HG03108 (cell line): ENCODE results near the gene SSX4B.
"Not testable (repeated sequence)": the region's sequence is repeated elsewhere in the genome, so short reads cannot be mapped to it uniquely, and the experiment has no call there.

Experiments
- ATAC-seq: cut with Tn5 transposase; IDR thresholded peaks from one replicate; pipeline ENCODE4 v1.9.1; 2021; ENCODE audit warnings: moderate library complexity; ENCODE audit not compliant: unreplicated experiment

The SSX4B gene

GRCh38 chrX:48411860-48412259, at the start of gene SSX4B:
TSS of gene SSX4B (minus strand) at chrX:48411960. CDS start at chrX:48411372, 588 bp downstream.
- not testable (repeated sequence) for ATAC-seq

- ATAC-seq = no peak
These were observed 48.8 kb upstream of the SSX4B start for GRCh38 chrX:48460606-48461005.

GRCh38 chrX:48460031-48460430, 48.3 kb upstream of the SSX4B start:
- no peak for ATAC-seq

- no peak for ATAC-seq
These were observed 47.7 kb upstream of the SSX4B start for GRCh38 chrX:48459483-48459882.

- ATAC-seq = no peak
These were observed 47.0 kb upstream of the SSX4B start for GRCh38 chrX:48458711-48459110.

GRCh38 chrX:48456628-48457331, 45.0 kb upstream of the SSX4B start:
- no peak for ATAC-seq

GRCh38 chrX:48451708-48452107, 39.9 kb upstream of the SSX4B start:
- no peak for ATAC-seq

GRCh38 chrX:48450076-48450475, 38.3 kb upstream of the SSX4B start:
- no peak for ATAC-seq

- not testable (repeated sequence) for ATAC-seq
These were observed 35.4 kb upstream of the SSX4B start for GRCh38 chrX:48447201-48447600.

- ATAC-seq = not testable (repeated sequence)
These were observed 22.0 kb upstream of the SSX4B start for GRCh38 chrX:48433713-48434112.

GRCh38 chrX:48430166-48430565, 18.4 kb upstream of the SSX4B start:
- not testable (repeated sequence) for ATAC-seq

GRCh38 chrX:48429606-48430005, 17.8 kb upstream of the SSX4B start:
- not testable (repeated sequence) for ATAC-seq

- not testable (repeated sequence) for ATAC-seq
These were observed 15.4 kb upstream of the SSX4B start for GRCh38 chrX:48427027-48427716.

GRCh38 chrX:48397825-48398224, 13.9 kb downstream of the SSX4B start:
- not testable (repeated sequence) for ATAC-seq

- not testable (repeated sequence) for ATAC-seq
These were observed 14.8 kb downstream of the SSX4B start for GRCh38 chrX:48396931-48397330.

- not testable (repeated sequence) for ATAC-seq
These were observed 28.5 kb downstream of the SSX4B start, which contains the start of gene SSX4 for GRCh38 chrX:48383239-48383638. TSS of gene SSX4 (plus strand) at chrX:48383539. CDS start at chrX:48384054, 515 bp downstream.

GRCh38 chrX:48370408-48370807, 41.4 kb downstream of the SSX4B start:
- not testable (repeated sequence) for ATAC-seq

- ATAC-seq = not testable (repeated sequence)
These were observed 43.9 kb downstream of the SSX4B start for GRCh38 chrX:48367717-48368408.

GRCh38 chrX:48359281-48359680, 52.5 kb downstream of the SSX4B start:
- not testable (repeated sequence) for ATAC-seq

GRCh38 chrX:48357681-48358080, 54.1 kb downstream of the SSX4B start:
- no peak for ATAC-seq

GRCh38 chrX:48356315-48357094, 55.3 kb downstream of the SSX4B start, which contains the start of gene SSX3:
TSS of gene SSX3 (minus strand) at chrX:48356703. CDS start at chrX:48355249, 1,454 bp downstream.
- ATAC-seq = not testable (repeated sequence)
